HepG2 (cell line): ENCODE results near the gene ANKRD29. TPM values are rescaled to one million over a fixed set of nuclear protein-coding genes. Genes with fewer than 3 reads are reported as not detected.

ENCODE experiments used
- ATAC-seq: fragments of 200-7000 bp; cut with Tn5 transposase; 3 replicates; pipeline ENCODE4 v1.9.1; 2020; ENCODE audit warnings: mild to moderate bottlenecking, moderate library complexity
- BruUV-seq: library from RNA; stranded (reverse); fragments of 400-500 nt; replicated peaks from 2 replicates; lab custom pipeline; 2021; lab: Mats Ljungman, UMichigan
- CTCF ChIA-PET: fragments of 300-600 bp; formaldehyde crosslinking; extraction: SDS; loops from one replicate; lab custom pipeline; 2021; ENCODE audit warnings: low total read pairs, inconsistent platforms, low intra/inter-chr PET ratio; lab: Yijun Ruan, JAX
- POLR2A ChIA-PET: fragments of 350-600 bp; sonication (Branson Sonifier 250); formaldehyde crosslinking; loops from one replicate; lab custom pipeline; 2020; ENCODE audit warnings: antibody characterized with exemption, inconsistent platforms; lab: Yijun Ruan, JAX
- DNase-seq: peaks from one replicate; pipeline ENCODE4 v3.0.0-alpha.2; 2015; ENCODE audit warnings: low spot score
- FAIRE-seq: peaks from 3 replicates; lab custom pipeline; 2011; peaks lifted over from hg19 to GRCh38; lab: Jason Lieb, UNC
- H2AFZ ChIP-seq: one replicate; pipeline ENCODE4 v1.6.1; 2011; ENCODE audit warnings: low read length, inconsistent platforms
- H3K27ac ChIP-seq: fragments of 300-600 bp; 3 replicates; pipeline ENCODE4 v1.8.0; 2011; ENCODE audit warnings: mixed run types, mild to moderate bottlenecking, mixed read lengths, low read length, inconsistent platforms; ENCODE audit not compliant: insufficient read depth; ENCODE audit errors: extremely low read length
- H3K27me3 ChIP-seq, 2 experiments: fragments of 200-600 bp in 1 of 2; 2 replicates in 1 of 2; 3 replicates in 1 of 2; pipeline versions ENCODE4 v1.6.0 to v1.8.0; 2011; ENCODE audit warnings: low read length in 2 of 2, mild to moderate bottlenecking in 2 of 2, moderate library complexity in 2 of 2, inconsistent platforms in 1 of 2; ENCODE audit not compliant: insufficient read depth in 2 of 2, control insufficient read depth in 1 of 2
- H3K36me3 ChIP-seq, 2 experiments: fragments of 200-600 bp in 1 of 2; replicated peaks in 1 of 2; 2 replicates in 1 of 2; 3 replicates in 1 of 2; pipeline versions ENCODE4 v1.5.1 to v1.8.0; 2011; ENCODE audit warnings: low read length in 2 of 2, inconsistent platforms in 1 of 2; ENCODE audit not compliant: insufficient read depth in 2 of 2, control insufficient read depth in 1 of 2
- H3K4me1 ChIP-seq: 2 replicates; pipeline ENCODE4 v1.5.1; 2012; ENCODE audit warnings: low read length, inconsistent platforms; ENCODE audit not compliant: insufficient read depth
- H3K4me2 ChIP-seq: 2 replicates; pipeline ENCODE4 v1.6.0; 2011; ENCODE audit warnings: low read depth, low read length, inconsistent platforms
- H3K4me3 ChIP-seq, 3 experiments: fragments of 200-600 bp in 1 of 3; sonication (generic), shearing (Covaris generic) in 1 of 3; replicated peaks in 1 of 3; 2 replicates each; pipeline ENCODE4 v1.5.1; 2011 to 2016; ENCODE audit warnings: low read length in 3 of 3, inconsistent platforms in 2 of 3, low read depth in 2 of 3, mild to moderate bottlenecking in 2 of 3, control low read depth in 1 of 3, mixed read lengths in 1 of 3; ENCODE audit not compliant: insufficient read depth in 1 of 3
- H3K79me2 ChIP-seq: one replicate; pipeline ENCODE4 v1.6.1; 2011; ENCODE audit warnings: low read length, inconsistent platforms; ENCODE audit not compliant: insufficient read depth
- H3K9ac ChIP-seq: 2 replicates; pipeline ENCODE4 v1.6.0; 2011; ENCODE audit warnings: mild to moderate bottlenecking, low read depth, low read length, inconsistent platforms; ENCODE audit not compliant: insufficient read depth
- H3K9me3 ChIP-seq: 2 replicates; pipeline ENCODE4 v1.5.1; 2012; ENCODE audit warnings: mild to moderate bottlenecking, low read length
- H4K20me1 ChIP-seq: 2 replicates; pipeline ENCODE4 v1.6.0; 2011; ENCODE audit warnings: inconsistent platforms, mild to moderate bottlenecking, low read length, moderate library complexity; ENCODE audit not compliant: insufficient read depth
- ATF6 ChIP-seq: sonication (generic); formaldehyde crosslinking; conservative IDR thresholded peaks from 2 replicates; pipeline ENCODE4 v1.4.0; 2020; ENCODE audit warnings: missing genetic modification reagents
- FOSL2 ChIP-seq: sonication (generic); formaldehyde crosslinking; IDR thresholded peaks from 2 replicates; pipeline ENCODE4 v1.4.0; 2020; ENCODE audit warnings: missing genetic modification reagents
- MED13 ChIP-seq: sonication (generic); formaldehyde crosslinking; IDR thresholded peaks from 2 replicates; pipeline ENCODE4 v1.5.0; 2020; ENCODE audit warnings: missing genetic modification reagents
- SRF ChIP-seq: IDR thresholded peaks from 2 replicates; pipeline ENCODE4 v1.6.1; 2011; ENCODE audit warnings: mild to moderate bottlenecking, low read depth, low read length, moderate library complexity
- WGBS: methylation state at CpG from one replicate; pipeline ENCODE4 v1.1.6; 2017; ENCODE audit warnings: low lambda C conversion rate; 5-methylcytosine and 5-hydroxymethylcytosine counted together
- in situ Hi-C: cut with HindIII; loops from 2 replicates; pipeline ENCODE4 v1.10.0; 2017; ENCODE audit warnings: low pct_unique_long_range_greater_than_20kb; ENCODE audit not compliant: extremely low pct_ligation_motif_present
- intact Hi-C: fragments of 100-400 bp; cut with micrococcal nuclease; formaldehyde crosslinking; loops from one replicate; pipeline ENCODE4 v1.10.0; 2022; ENCODE audit not compliant: unreplicated experiment
- polyA plus RNA-seq, 8 experiments: library from polyadenylated mRNA; depleted of rRNA in 3 of 8; stranded (reverse) in 7 of 8; unstranded in 1 of 8; fragments of >200 nt; fragmentation: Illumina TruSeq in 4 of 8; extraction: Trizol in 4 of 8; gene quantifications; 2 replicates each; pipeline versions ENCODE4 v1.2.1 to v1.2.3, GENCODE V29; 2011 to 2016; ENCODE audit warnings: low read depth in 4 of 8, missing spikeins in 1 of 8, mixed read lengths in 1 of 8; ENCODE audit not compliant: insufficient read depth in 1 of 8
- total RNA-seq, 5 experiments: library from RNA; depleted of rRNA; stranded (reverse); fragments of >200 nt; fragmentation: Illumina TruSeq; extraction: Trizol; gene quantifications; 2 replicates each; pipeline ENCODE4 v1.2.3, GENCODE V29; 2016; ENCODE audit warnings: low read depth in 1 of 5

Gene ANKRD29
- total and polyA plus RNA-seq, 2 of the 13 experiments (the other 11 are each of a cell fraction or from before 2014, with no cell fraction given) = not detected

- intact Hi-C loops (no loop called here), in situ Hi-C loops (no loop called here)
- Histone ChIP-seq H3K4me2 (no peak overlapping the region), H3K36me3 (no peaks in the 10 kb centered on the region), H3K9me3 (no peaks in the 10 kb centered on the region), H3K27ac (no peak overlapping the region), H3K27me3 (peaks cover 0 to 6% of the 10 kb centered on the region in 2 experiments; a peak in 2 of 5 replicates), H3K79me2 (no peaks in the 10 kb centered on the region), H3K4me3 (no peak overlapping the region), H4K20me1 (no peaks in the 10 kb centered on the region), H3K4me1 (peaks cover 12% of the 10 kb centered on the region; the same call in 1 of the 2 replicates), H2AFZ (no peak overlapping the region), H3K9ac (no peak overlapping the region)
- ChIA-PET CTCF (no interaction called here), POLR2A (no interaction called here)
- no peak for TF ChIP-seq SRF
- no peak for TF ChIP-seq MED13 (CRISPR knock-in tag)
- BruUV-seq = no TSS peak
- DNase-seq (no peak), ATAC-seq (peak; percentile 42; the same call in 1 of the 3 replicates), FAIRE-seq (no peak)
- WGBS = 63% methylated on average over 3 of the region's 4 CpGs
Observed at GRCh38 chr18:23694637-23695430, 32.1 kb upstream of the ANKRD29 start.

- no peak overlapping the region for H3K27ac ChIP-seq
- peaks cover 17% of the 10 kb centered on the region for H3K4me1 ChIP-seq
Observed at GRCh38 chr18:23693846-23694245, 31.1 kb upstream of the ANKRD29 start.

More at GRCh38 chr18:23693846-23694245, 31.1 kb upstream of the ANKRD29 start:
- 45% methylated on average over 2 of the region's 2 CpGs for WGBS
- in situ Hi-C loops = no loop called here
- no TSS peak for BruUV-seq
- Histone ChIP-seq H3K79me2 (no peaks in the 10 kb centered on the region), H3K9me3 (no peaks in the 10 kb centered on the region), H3K4me3 (no peak overlapping the region), H3K4me2 (no peak overlapping the region), H3K27me3 (peaks cover 5 to 16% of the 10 kb centered on the region in 2 experiments; a peak in 4 of 5 replicates), H3K9ac (no peak overlapping the region), H4K20me1 (no peaks in the 10 kb centered on the region), H2AFZ (no peak overlapping the region), H3K36me3 (no peaks in the 10 kb centered on the region)
- intact Hi-C loops = no loop called here
- ATAC-seq = no peak
- POLR2A ChIA-PET = no interaction called here
- CTCF ChIA-PET = no interaction called here
- no peak for DNase-seq
- TF ChIP-seq FOSL2 (CRISPR knock-in tag) (no peak), ATF6 (CRISPR knock-in tag) (no peak)
- no peak for FAIRE-seq
